Stimulated activated naive CD4-positive, alpha-beta T cell (primary cell): ENCODE results near the gene CHTOP.

Source experiments
- DNase-seq, 6 experiments: peaks; one replicate each; lab custom pipeline; 2025; lab: John Stamatoyannopoulos, UW

CHTOP gene

GRCh38 chr1:153613406-153613805, 20.5 kb upstream of the CHTOP start:
- no peak for DNase-seq

DNA sequence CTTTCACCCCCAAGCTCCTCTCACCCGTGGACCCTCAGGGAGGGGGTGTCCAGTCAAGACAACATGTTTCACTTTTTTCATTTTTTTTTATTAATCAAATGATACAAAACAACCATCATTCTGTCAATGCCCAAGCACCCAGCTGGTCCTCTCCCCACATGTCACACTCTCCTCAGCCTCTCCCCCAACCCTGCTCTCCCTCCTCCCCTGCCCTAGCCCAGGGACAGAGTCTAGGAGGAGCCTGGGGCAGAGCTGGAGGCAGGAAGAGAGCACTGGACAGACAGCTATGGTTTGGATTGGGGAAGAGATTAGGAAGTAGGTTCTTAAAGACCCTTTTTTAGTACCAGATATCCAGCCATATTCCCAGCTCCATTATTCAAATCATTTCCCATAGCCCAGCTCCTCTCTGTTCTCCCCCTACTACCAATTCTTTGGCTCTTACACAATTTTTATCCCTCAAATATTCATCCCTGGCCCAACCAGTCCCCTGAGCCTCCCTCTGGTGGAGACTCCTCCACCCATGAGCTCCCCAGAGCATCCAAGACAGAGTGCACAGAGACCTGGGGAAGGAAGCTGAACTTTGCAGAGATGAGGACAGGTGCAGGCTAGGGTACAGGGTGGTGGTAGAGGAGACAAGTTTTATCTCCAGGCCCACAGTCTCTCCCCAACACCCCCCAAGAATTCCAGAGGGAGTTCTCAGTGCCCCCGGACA, 19.5 kb upstream of the CHTOP start:
- DNase-seq: no peak

DNA sequence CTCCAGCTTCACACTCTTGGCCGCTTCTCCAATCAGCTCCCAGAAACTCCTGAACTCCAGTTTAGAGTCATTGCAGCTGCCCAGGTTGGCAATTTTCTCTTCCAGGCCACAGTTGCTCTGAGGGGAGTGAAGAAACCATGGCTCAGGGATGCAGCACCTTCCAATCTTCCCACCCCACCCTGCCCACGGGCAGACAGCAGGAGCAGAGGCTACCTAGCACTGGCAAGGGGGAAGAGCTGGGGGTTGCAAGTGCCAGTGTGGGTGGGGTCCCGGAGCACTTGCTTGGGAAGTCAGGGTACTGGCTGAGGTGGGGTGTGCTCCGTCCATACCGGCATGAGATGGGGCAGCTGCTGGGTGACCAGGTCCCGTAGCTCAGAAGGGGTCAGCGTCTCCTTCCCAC, 19.0 kb upstream of the CHTOP start:
- DNase-seq: no peak

DNA sequence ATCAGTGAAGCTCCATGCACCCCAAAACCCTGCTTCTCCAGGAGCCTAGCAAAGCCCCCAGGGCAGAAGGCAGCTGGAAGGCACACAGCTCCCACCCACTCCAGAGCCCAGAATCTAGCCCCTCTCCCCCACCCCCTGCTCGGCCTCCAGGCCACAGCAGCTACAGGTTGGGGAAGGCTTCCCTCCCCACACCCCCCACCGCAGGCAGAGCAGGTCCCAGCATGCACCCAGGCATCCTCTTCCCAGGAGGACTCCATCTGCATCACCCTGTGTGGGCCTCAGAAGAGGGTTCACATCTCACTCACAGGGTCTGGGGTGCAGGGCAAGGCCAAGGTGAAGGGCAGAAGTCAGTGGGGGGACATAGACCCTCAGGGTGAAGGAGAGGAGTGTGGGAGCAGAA, 18.5 kb upstream of the CHTOP start:
- DNase-seq: no peak

DNA sequence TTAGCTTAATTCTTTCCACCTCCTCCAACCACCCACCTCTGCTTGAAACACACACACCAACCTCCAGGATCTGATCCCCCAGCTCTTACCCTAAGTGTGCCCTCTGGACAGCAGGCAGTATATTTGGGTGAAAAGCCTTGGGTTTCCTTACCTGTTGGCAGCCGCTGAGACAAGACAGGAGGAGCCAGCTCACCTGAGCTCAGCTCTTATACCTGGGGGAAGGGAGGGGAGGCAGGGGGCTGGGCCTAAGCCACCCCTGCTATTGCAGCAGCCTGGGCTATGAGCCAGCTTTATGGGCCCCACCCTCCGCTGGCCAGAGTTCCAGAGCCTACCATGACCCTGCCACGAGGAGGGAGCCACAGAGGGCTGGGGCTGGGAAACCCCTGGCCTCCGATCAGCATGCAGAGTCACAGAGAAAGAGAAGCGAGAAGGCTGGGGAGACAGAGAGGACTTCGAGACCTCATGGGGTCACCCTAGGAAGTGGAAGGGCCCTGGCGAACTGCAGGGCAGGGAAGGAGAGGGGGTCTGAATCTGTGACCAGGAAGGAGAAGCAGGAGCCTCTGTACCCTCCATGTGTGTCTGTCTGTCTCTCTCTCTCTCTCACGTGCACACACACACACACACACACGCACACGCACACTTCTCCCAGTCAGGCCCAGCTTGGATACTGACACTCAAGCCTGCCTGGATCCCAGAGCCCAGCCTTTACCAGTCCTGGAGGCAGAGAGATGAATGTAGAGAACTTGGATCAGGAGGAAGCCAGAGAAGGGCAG, 17.5 kb upstream of the CHTOP start, which contains the start of gene S100A14:
TSS of gene S100A14 (minus strand) at position 182 of the 773 bp plus-strand sequence. CDS start 467 bp downstream, outside the sequence.
- no peak for DNase-seq

DNA sequence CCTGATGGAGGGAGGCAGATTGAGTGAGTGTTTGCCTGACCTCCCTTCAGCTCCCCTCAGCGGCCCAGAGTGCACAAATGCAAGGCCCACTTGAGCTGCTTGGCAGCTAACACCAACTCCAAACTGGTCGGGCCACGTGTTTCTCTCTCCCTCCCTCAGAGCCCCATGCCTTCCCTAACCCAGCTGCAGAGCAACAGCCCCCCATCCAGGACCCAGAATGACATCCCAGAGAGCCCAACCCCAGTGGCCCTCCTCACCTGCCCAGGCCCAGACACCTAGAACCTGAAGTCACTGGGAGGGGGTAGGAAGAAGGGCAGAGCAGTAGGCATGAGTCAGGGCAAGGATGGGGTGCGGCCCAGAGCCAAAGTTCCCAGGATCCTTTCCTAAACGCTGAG, 17.0 kb upstream of the CHTOP start:
- DNase-seq: no peak

DNA sequence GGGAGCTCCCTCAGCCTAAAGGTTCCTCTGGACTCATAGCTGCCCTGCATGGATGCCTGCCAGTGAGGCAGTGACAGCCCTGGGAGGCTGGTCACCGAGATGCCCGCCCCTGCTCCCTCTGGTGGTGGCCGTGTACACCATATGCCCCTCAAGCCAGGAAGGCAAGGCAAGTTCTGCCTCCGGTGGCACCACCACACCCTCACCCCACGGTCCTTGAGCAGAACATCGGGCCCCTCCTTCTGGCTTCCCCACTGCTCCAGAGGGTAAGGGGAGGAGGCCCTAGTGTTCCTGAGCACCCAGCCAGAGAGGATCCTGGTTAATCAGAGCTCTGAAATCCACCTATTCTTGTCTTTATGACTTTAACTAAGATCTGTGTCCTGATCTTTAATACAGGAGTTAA, 16.2 kb upstream of the CHTOP start:
- DNase-seq: peak in 4 of 6 experiments; percentile 21 to 59 (median 36)

GRCh38 chr1:153619171-153619570, 14.7 kb upstream of the CHTOP start:
- no peak for DNase-seq

GRCh38 chr1:153623101-153623500, 10.8 kb upstream of the CHTOP start:
- DNase-seq: no peak

- no peak for DNase-seq
Measured at GRCh38 chr1:153624965-153625611, 8.8 kb upstream of the CHTOP start.

DNA sequence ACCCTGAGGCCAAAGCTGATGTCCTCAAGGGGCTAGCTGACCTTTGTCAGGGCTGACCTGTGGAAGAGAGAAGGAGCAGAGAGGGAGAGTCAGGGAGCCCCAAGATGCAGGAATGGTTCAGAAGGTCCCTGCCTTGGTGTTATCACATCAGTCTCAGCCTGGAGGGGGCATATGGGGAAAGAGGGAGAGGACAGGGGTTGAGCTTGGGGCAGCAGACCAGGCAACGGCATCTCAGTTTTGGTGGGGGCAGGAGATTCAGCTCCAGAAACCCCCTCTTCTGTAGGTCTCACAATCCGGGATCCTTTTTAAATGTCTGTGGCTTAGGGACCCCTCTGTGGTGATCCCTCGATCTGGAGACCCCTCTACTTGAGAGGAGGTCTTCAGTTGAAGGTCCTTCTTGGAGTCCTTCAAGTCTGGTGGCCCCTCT, 7.4 kb upstream of the CHTOP start:
- DNase-seq: no peak

DNA sequence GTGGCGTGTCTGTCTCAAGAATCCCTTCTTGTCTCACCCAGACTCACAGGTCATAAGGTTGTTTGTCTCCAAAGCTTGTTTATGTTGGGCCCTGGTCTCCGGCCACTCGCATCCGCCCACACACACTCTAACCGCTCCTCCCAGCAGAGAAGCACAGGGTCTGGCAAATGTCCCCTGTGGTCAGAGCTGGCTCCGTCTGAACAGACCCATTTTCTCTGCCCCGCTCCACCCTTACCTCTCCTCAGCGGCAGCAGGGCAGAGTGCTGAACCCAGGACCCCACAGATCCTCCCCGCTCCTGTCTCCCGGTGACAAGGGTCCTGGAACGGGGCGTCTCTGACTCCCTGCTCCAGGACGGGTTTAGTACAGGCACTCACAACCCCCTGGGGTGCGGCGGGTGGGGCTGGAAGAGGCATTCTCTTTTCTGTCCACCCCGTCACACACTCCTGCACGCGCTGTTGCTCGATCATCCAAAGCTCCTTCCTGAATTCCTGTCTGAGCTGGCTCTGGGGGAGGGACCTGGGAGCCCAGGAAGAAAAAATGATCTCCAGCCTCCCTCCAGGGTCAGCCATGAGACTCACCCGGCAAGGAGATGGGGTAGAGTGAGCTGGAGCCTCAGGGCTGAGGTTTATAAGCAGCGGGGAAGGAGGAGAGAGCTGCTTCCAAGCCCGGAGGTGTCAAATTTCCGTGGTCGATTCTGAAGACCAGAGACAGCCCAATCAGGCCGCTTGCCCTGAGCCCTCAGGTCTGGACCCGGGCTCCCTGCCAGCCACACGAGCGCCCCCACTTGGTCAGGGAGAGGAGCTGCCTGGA, 6.8 kb upstream of the CHTOP start, which contains the start of gene S100A13:
TSS of gene S100A13 (minus strand) at position 602 of the 811 bp plus-strand sequence. CDS start 1,033 bp downstream, outside the sequence.
- DNase-seq: no peak

DNA sequence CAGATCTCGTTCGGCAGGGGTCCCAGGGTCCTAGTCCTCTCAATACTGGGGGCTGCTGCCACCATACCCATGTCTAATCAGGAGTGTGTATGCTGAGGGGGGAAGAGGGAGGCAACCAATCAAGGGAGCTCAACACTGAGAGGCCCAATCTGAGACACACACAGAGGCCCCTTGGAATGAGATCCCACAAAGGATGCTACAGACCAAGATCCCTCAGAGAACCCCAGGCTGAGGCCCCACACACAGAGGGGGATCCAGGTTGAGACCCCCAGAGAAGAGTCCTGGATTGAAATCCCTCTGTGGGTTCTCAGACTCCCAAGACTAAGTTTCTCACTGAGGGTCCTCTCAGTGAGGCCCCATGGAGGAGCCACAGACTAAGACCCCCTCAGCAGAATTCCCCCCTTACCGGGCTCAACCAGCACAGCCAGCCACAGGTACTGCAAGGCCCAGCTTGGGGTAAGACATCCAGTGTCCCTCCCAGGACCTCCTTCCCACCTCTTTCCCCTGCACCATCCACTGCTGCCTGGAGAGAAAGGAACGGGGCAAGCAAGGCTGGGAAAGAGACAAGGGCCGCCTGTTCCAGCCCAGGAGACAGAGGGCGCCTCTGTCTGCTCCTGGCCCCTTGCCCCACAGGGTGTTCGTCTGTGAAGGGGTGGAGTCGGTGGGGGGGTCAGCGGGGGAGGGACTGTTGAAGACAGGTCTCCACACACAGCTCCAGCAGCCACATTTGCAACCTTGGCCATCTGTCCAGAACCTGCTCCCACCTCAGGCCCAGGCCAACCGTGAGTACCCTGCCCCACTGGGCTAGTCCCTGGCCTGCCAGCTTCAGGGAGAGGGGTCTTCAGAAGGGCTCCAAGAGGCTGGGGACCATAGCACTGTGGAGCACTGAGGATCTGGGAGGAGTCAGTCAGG, 5.9 kb upstream of the CHTOP start, which contains the start of gene S100A1:
TSS of gene S100A1 (plus strand) at position 720 of the 912 bp plus-strand sequence. CDS start 2,088 bp downstream, outside the sequence.
- DNase-seq: no peak

DNA sequence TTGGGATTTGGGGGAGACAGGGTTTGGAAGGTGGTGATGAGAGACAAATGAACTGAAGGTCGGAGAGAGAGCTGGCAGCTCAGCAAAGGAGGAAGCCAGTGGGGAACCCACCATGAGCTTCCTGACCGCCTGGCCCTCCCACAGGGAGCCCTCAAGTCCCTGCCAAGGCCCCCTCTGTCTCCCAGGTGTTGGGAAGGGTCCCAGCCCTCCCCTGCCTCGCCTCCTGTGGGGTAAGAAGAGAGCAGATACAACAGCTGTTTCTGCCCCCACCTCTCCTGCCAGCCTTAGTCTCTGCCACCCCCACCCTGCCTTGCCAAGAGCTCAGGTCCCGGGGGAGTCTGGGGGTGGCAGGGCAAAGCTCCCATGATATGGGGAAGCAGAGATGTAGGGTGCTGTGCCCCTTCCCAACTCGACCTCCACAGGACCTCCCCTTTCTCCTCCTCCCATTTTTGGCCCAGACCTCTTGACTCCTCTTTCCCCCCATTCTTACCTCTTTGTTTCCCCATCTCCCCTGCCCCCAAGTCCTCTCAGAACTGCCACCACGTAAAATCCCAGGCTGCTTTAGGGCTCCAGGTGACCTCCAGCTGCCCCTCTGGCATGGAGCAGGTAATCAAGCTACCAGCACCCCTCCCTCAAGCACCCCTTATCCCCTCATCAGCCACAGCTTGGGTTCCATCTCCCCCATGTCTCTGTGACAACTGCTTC, 5.1 kb upstream of the CHTOP start:
- no peak for DNase-seq

DNA sequence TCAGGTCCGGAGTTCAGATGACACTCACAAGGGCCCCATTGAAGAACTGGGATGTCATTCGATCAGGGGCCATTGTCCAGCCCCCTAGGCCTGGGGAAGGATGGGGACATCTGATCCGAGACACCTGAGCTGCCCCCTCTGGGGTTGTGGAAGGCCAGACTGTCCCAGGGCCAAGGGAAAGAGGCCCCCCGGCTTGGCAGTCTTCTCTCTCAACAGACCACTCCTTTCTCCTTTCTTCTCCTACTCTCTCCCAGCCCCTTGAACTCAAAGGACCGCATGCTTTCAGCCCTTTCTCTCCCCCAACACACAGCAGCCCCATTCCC, 4.6 kb upstream of the CHTOP start:
- no peak for DNase-seq

DNA sequence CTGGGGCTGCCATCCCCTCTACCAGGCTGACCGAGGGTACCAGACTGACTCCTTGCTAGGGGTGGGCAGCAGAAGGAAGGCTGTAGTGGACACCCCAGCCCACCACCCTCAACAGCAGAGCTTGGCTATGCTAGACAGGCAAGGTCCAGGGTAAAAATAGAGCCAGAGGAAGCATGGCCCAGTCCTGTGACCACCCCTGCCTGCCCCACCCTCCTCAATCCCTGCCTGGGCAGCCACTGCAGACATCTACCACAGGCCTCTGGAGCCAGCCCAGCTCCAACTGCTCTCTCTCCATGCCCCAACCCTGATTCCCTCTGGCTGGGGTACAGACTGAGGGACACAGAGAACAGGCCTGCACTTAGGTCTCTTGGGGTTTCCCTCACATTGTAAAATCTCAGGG, 3.9 kb upstream of the CHTOP start:
- DNase-seq: no peak

DNA sequence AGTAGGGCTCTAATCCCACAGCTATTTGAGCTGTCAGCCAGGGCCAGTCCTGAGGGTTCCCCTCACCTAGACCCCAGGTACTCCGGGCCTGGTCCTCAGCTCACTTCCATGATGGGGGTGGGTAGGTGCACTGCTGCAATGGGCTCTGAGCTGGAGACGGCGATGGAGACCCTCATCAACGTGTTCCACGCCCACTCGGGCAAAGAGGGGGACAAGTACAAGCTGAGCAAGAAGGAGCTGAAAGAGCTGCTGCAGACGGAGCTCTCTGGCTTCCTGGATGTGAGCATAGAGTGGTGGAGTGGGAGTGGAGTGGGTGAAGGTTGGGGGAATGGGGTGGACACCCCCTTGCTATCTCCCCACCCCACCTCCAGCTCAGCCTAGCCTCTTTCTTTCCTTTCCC, 3.5 kb upstream of the CHTOP start:
- DNase-seq: no peak

GRCh38 chr1:153631047-153632022, 2.5 kb upstream of the CHTOP start:
- no peak for DNase-seq

DNA sequence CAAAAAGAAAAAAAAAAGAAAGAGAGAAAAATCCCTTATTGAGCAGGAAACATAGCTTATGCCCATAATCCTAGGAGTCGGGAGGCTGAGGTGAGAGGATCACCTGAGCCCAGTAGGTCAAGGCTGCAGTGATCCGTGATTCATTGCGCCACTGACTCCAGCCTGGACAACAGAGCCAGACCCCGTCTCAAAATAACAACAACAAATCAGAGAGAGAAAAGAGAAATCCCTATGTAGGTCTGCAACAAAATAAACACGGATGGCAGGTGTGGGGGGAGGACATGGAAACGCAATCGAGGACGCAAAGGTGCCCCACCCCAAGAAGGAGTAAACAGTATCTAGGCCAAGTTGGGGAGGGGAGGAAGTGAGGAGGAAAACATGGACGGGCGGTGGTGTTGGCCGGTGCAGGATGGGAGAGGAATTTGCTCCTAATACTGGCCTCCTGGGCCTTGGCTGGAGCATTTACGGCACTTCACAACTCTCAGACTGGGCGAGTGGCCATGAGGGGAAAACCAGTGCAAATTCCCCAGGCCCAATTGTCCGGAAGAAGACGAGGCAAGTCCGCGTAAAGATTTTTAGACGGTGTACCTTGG, 609 bp upstream of the CHTOP start:
- DNase-seq: no peak
